Gastroesophageal sphincter (tissue), 4 donors: ENCODE data around the gene TMED5. TPM values are rescaled to one million over a fixed set of nuclear protein-coding genes. Genes with fewer than 3 reads are reported as not detected.
"Not testable (repeated sequence)": the region's sequence is repeated elsewhere in the genome, so short reads cannot be mapped to it uniquely, and the experiment has no call there.

Source experiments
- ATAC-seq: fragments of 150-250 bp; one replicate; pipeline ENCODE4 v1.9.1; 2016; ENCODE audit warnings: mild to moderate bottlenecking, moderate library complexity
- H3K27ac ChIP-seq, 4 donors: fragments of 200-600 bp; sonication (generic) in 3 of 4; 1 replicate in 3 of 4; 2 replicates in 1 of 4; pipeline ENCODE4 v1.5.1; 2016 to 2019
- H3K27me3 ChIP-seq: fragments of 200-600 bp; sonication (generic); one replicate; pipeline ENCODE4 v1.5.1; 2019
- H3K36me3 ChIP-seq, 2 donors: fragments of 200-600 bp; sonication (generic); one replicate each; pipeline ENCODE4 v1.5.1; 2019; ENCODE audit warnings: control low read depth in 1 of 2
- H3K4me1 ChIP-seq, 3 donors: fragments of 200-600 bp; sonication (generic); 1 replicate in 2 of 3; 2 replicates in 1 of 3; pipeline ENCODE4 v1.5.1; 2016 to 2019; ENCODE audit warnings: control low read depth in 2 of 3
- H3K4me3 ChIP-seq, 2 donors: fragments of 200-600 bp; sonication (generic); one replicate each; pipeline ENCODE4 v1.5.1; 2019; ENCODE audit warnings: mild to moderate bottlenecking in 1 of 2, moderate library complexity in 1 of 2
- H3K9me3 ChIP-seq, 3 donors: fragments of 200-600 bp; sonication (generic); one replicate each; pipeline ENCODE4 v1.5.1; 2017 to 2019; ENCODE audit warnings: control low read depth in 2 of 3
- CTCF ChIP-seq, 4 experiments: fragments of 200-600 bp in 2 of 4; fragments of 450-650 bp in 2 of 4; sonication (generic) in 1 of 4; IDR thresholded peaks; one replicate each; pipeline ENCODE4 v1.5.1; 2017 to 2019; ENCODE audit warnings: antibody characterized with exemption in 4 of 4, mild to moderate bottlenecking in 2 of 4, moderate library complexity in 2 of 4
- EP300 ChIP-seq: sonication (generic); formaldehyde crosslinking; IDR thresholded peaks from one replicate; pipeline ENCODE4 v1.6.1; 2017; ENCODE audit warnings: antibody characterized with exemption, mild to moderate bottlenecking
- POLR2A ChIP-seq, 2 donors: fragments of 450-650 bp; IDR thresholded peaks; one replicate each; pipeline ENCODE4 v1.6.1; 2017; ENCODE audit warnings: antibody characterized with exemption in 2 of 2, mild to moderate bottlenecking in 2 of 2, moderate library complexity in 1 of 2
- POLR2AphosphoS5 ChIP-seq: sonication (generic); formaldehyde crosslinking; IDR thresholded peaks from one replicate; pipeline ENCODE4 v1.6.1; 2017; ENCODE audit warnings: antibody characterized with exemption
- WGBS, 2 donors: methylation state at CpG; one replicate each; pipeline ENCODE4 v1.1.5; 2018; ENCODE audit warnings: low coverage in 1 of 2; 5-methylcytosine and 5-hydroxymethylcytosine counted together
- total RNA-seq, 4 donors: library from RNA; depleted of rRNA; stranded (reverse); fragments of >200 nt; gene quantifications; one replicate each; pipeline ENCODE4 v1.1.0, GENCODE V29; 2016

TMED5 gene
- total RNA-seq, 4 donors from 2014 or later = 43.5 to 68.0 (median 60.5) TPM

- 75 to 91% methylated on average over 1 of the region's 1 CpG for WGBS, 2 donors
- Histone ChIP-seq H3K36me3 (no peaks in the 10 kb centered on the region), H3K4me3 (no peak overlapping the region), H3K4me1 (peaks cover 0 to 1% (median 0%) of the 10 kb centered on the region in 3 donors), H3K9me3 (no peaks in the 10 kb centered on the region), H3K27me3 (no peaks in the 10 kb centered on the region), H3K27ac (no peak overlapping the region)
- ATAC-seq = no peak
- TF ChIP-seq POLR2AphosphoS5 = no peak
- no peak for TF ChIP-seq EP300
- TF ChIP-seq POLR2A (IDR thresholded peaks at IDR 0.05) = no peak
Measured at GRCh38 chr1:93186667-93187066, 6.5 kb upstream of the TMED5 start.

GRCh38 chr1:93180723-93181613, 755 bp upstream of the TMED5 start, which contains the start of gene CCDC18:
Gene CCDC18 (plus strand): TSS chr1:93180724. CDS start chr1:93183362, 2,638 bp downstream.
- no peak for ATAC-seq

GRCh38 chr1:93178418-93178817, 1.8 kb downstream of the TMED5 start:
- ATAC-seq = no peak
- WGBS, 2 donors = 17 to 21% methylated on average over 5 of the region's 5 CpGs
- no peaks in the 10 kb centered on the region for H3K27me3 ChIP-seq
- H3K27ac ChIP-seq = peak overlapping the region in 3 of 4 donors; percentile 17 to 31 (median 24)
- peak overlapping the region; percentile 94 to 98 for H3K4me3 ChIP-seq
- no peaks in the 10 kb centered on the region for H3K9me3 ChIP-seq
- H3K4me1 ChIP-seq = peaks cover 4 to 57% (median 6%) of the 10 kb centered on the region in 3 donors
- TF ChIP-seq EP300 = no peak
- H3K36me3 ChIP-seq = no peaks in the 10 kb centered on the region

More at GRCh38 chr1:93180723-93181613, 755 bp upstream of the TMED5 start, which contains the start of gene CCDC18:
- Histone ChIP-seq H3K4me3 (peak within 1 kb of the TSS; percentile 94 to 98), H3K9me3 (no peaks in the 10 kb centered on the region), H3K27me3 (no peaks in the 10 kb centered on the region), H3K27ac (peak within 1 kb of the TSS; percentile 98 to 100 (median 99)), H3K36me3 (no peaks in the 10 kb centered on the region), H3K4me1 (peaks cover 4 to 42% (median 4%) of the 10 kb centered on the region in 3 donors)
- 7 to 22% methylated on average over 7 to 12 of the region's 43 CpGs for WGBS, 2 donors
- TF ChIP-seq POLR2A (IDR thresholded peaks at IDR 0.05) (no peak), POLR2AphosphoS5 (no peak), CTCF (IDR thresholded peaks at IDR 0.05) (no peak), EP300 (no peak)

- 21 to 30% methylated on average over 4 of the region's 4 CpGs for WGBS, 2 donors
- H3K4me1 ChIP-seq = peaks cover 4 to 62% (median 6%) of the 10 kb centered on the region in 3 donors
- H3K27me3 ChIP-seq = no peaks in the 10 kb centered on the region
- no peak for TF ChIP-seq POLR2A (IDR thresholded peaks at IDR 0.05)
- TF ChIP-seq EP300 = no peak
- TF ChIP-seq CTCF (IDR thresholded peaks at IDR 0.05) = no peak
- ATAC-seq = no peak
- no peaks in the 10 kb centered on the region for H3K9me3 ChIP-seq
- no peaks in the 10 kb centered on the region for H3K36me3 ChIP-seq
- peak overlapping the region; percentile 94 to 98 for H3K4me3 ChIP-seq
- peak overlapping the region in 3 of 4 donors; percentile 17 to 31 (median 24) for H3K27ac ChIP-seq
Measured at GRCh38 chr1:93177991-93178390, 2.2 kb downstream of the TMED5 start.

- not testable (repeated sequence) for ATAC-seq, H3K9me3 ChIP-seq, H3K4me3 ChIP-seq, H3K27ac ChIP-seq, H3K27me3 ChIP-seq, H3K36me3 ChIP-seq
- 95 to 100% methylated on average over 2 to 3 of the region's 3 CpGs for WGBS, 2 donors
- peaks cover 4 to 75% (median 6%) of the 10 kb centered on the region in 3 donors for H3K4me1 ChIP-seq
Measured at GRCh38 chr1:93174638-93175037, 5.6 kb downstream of the TMED5 start.

- Histone ChIP-seq H3K4me1 (peaks cover 2 to 63% (median 4%) of the 10 kb centered on the region in 3 donors), H3K36me3 (peaks cover 0 to 5% of the 10 kb centered on the region in 2 donors), H3K9me3 (peaks cover 0 to 5% (median 0%) of the 10 kb centered on the region in 3 donors), H3K27ac (no peak overlapping the region), H3K4me3 (no peak overlapping the region), H3K27me3 (no peaks in the 10 kb centered on the region)
- 10 to 33% methylated on average over 1 of the region's 1 CpG for WGBS, 2 donors
- no peak for TF ChIP-seq CTCF (IDR thresholded peaks at IDR 0.05)
- TF ChIP-seq POLR2AphosphoS5 = no peak
- no peak for TF ChIP-seq POLR2A (IDR thresholded peaks at IDR 0.05)
- TF ChIP-seq EP300 = no peak
- no peak for ATAC-seq
Measured at GRCh38 chr1:93172778-93173177, 7.4 kb downstream of the TMED5 start.
